GM12873 (cell line): ENCODE data around the gene ITGB1BP1.

Experiments used
- CTCF ChIP-seq: IDR thresholded peaks from 2 replicates; pipeline ENCODE4 v1.5.1; 2012; ENCODE audit warnings: low read depth, mild to moderate bottlenecking, moderate library complexity, low read length, control low read depth; ENCODE audit not compliant: insufficient read depth; ENCODE audit errors: missing control alignments

ITGB1BP1 gene

GRCh38 chr2:9441556-9441955, 18.2 kb upstream of the ITGB1BP1 start:
- TF ChIP-seq CTCF = no peak

- no peak for TF ChIP-seq CTCF
Measured at GRCh38 chr2:9440058-9440727, 16.9 kb upstream of the ITGB1BP1 start.

GRCh38 chr2:9439536-9439935, 16.2 kb upstream of the ITGB1BP1 start:
- no peak for TF ChIP-seq CTCF

- no peak for TF ChIP-seq CTCF
Measured at GRCh38 chr2:9434489-9434888, 11.2 kb upstream of the ITGB1BP1 start.

GRCh38 chr2:9430316-9431293, 7.3 kb upstream of the ITGB1BP1 start:
- no peak for TF ChIP-seq CTCF

GRCh38 chr2:9428965-9429577, 5.7 kb upstream of the ITGB1BP1 start:
- TF ChIP-seq CTCF = no peak
